Common myeloid progenitor, CD34-positive (primary cell): Measurements from ENCODE around the gene SLC23A3.
"Not testable (repeated sequence)": the region's sequence is repeated elsewhere in the genome, so short reads cannot be mapped to it uniquely, and the experiment has no call there.

ENCODE experiments used
- CTCF ChIA-PET: fragments of 350-600 bp; sonication (Branson Sonifier 250); formaldehyde crosslinking; loops from one replicate; lab custom pipeline; 2021; ENCODE audit warnings: antibody characterized with exemption; lab: Charles Lee
- POLR2A ChIA-PET: fragments of 350-600 bp; sonication (Branson Sonifier 250); formaldehyde crosslinking; loops from one replicate; lab custom pipeline; 2021; ENCODE audit warnings: antibody characterized with exemption; lab: Charles Lee
- DNase-seq, 3 donors: peaks; one replicate each; pipeline versions ENCODE4 v3.0.0 to v3.0.0-alpha.2; 2013
- H3K27ac ChIP-seq, 2 experiments: 1 replicate in 1 of 2; 2 replicates in 1 of 2; pipeline ENCODE4 v1.7.0; 2013; ENCODE audit warnings: inconsistent platforms in 2 of 2, low read length in 2 of 2, mild to moderate bottlenecking in 2 of 2, low read depth in 1 of 2, moderate library complexity in 1 of 2; ENCODE audit not compliant: severe bottlenecking in 2 of 2, insufficient read depth in 1 of 2, poor library complexity in 1 of 2
- H3K27me3 ChIP-seq, 5 experiments: replicated peaks in 2 of 5; 1 replicate in 3 of 5; 2 replicates in 2 of 5; pipeline versions ENCODE4 v1.6.1 to v1.7.0; 2013; ENCODE audit warnings: low read length in 4 of 5, mild to moderate bottlenecking in 2 of 5, moderate library complexity in 2 of 5, inconsistent platforms in 1 of 5; ENCODE audit not compliant: insufficient read depth in 5 of 5, control insufficient read depth in 4 of 5
- H3K36me3 ChIP-seq, 4 experiments: 1 replicate in 2 of 4; 2 replicates in 2 of 4; pipeline versions ENCODE4 v1.6.1 to v1.7.0; 2013; ENCODE audit warnings: low read length in 3 of 4, control low read depth in 1 of 4, mild to moderate bottlenecking in 1 of 4; ENCODE audit not compliant: control insufficient read depth in 4 of 4, insufficient read depth in 4 of 4
- H3K4me1 ChIP-seq, 4 experiments: 1 replicate in 3 of 4; 2 replicates in 1 of 4; pipeline versions ENCODE4 v1.6.1 to v1.7.1; 2013; ENCODE audit warnings: low read length in 3 of 4, mild to moderate bottlenecking in 3 of 4, control low read depth in 1 of 4, inconsistent platforms in 1 of 4, moderate library complexity in 1 of 4; ENCODE audit not compliant: control insufficient read depth in 4 of 4, insufficient read depth in 4 of 4; ENCODE audit errors: control extremely low read depth in 1 of 4
- H3K4me3 ChIP-seq, 7 experiments: 1 replicate in 4 of 7; 2 replicates in 3 of 7; pipeline versions ENCODE4 v1.5.1 to v1.7.0; 2013; ENCODE audit warnings: mild to moderate bottlenecking in 7 of 7, low read length in 6 of 7, moderate library complexity in 6 of 7, inconsistent platforms in 2 of 7, low read depth in 2 of 7, control low read depth in 1 of 7; ENCODE audit not compliant: insufficient read depth in 4 of 7, control insufficient read depth in 1 of 7; ENCODE audit errors: extremely low read depth in 1 of 7
- H3K9me3 ChIP-seq, 5 experiments: 1 replicate in 4 of 5; 2 replicates in 1 of 5; pipeline versions ENCODE4 v1.6.1 to v1.7.1; 2013; ENCODE audit warnings: low read length in 4 of 5, mild to moderate bottlenecking in 2 of 5, inconsistent platforms in 1 of 5, low read depth in 1 of 5, moderate library complexity in 1 of 5; ENCODE audit not compliant: control insufficient read depth in 4 of 5, insufficient read depth in 2 of 5; ENCODE audit errors: control extremely low read depth in 1 of 5
- WGBS: methylation state at CpG from one replicate; pipeline ENCODE4 v1.1.5; 2013; ENCODE audit not compliant: insufficient coverage; 5-methylcytosine and 5-hydroxymethylcytosine counted together

Gene SLC23A3

DNA sequence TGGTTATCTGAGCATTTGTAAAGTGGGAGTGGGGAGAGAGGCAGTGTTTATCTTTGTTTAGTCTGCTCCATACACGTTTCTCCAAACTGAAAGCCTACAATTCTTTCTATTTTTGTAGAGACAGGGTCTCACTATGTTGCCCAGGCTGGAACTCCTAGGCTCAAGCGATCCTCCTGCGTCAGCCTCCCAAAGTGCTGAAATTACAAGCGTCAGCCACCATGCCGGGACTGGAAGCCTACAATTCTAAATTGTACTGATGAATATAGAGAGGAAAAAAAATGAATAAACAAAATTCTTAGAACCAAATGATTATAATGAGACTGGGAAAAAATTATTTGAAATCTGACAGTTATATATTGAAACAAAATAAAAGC lies 35.3 kb upstream of the SLC23A3 start:
- peaks cover 0 to 22% (median 4%) of the 10 kb centered on the region in 4 experiments for H3K36me3 ChIP-seq
- H3K9me3 ChIP-seq, result no peaks in the 10 kb centered on the region
- CTCF ChIA-PET, result interaction anchor here (1.1 to 17.2 kb wide), 5 partner anchors 20 to 32 kb away, joined by 4 to 238 read pairs (median 4); partner anchors contain the start of genes CNPPD1 and SLC23A3
- no peak for DNase-seq
- no peaks in the 10 kb centered on the region for H3K27me3 ChIP-seq
- no peak overlapping the region for H3K27ac ChIP-seq
- H3K4me3 ChIP-seq, result no peak overlapping the region
- H3K4me1 ChIP-seq, result peaks cover 22 to 39% (median 38%) of the 10 kb centered on the region in 4 experiments
- WGBS, result 100% methylated on average over 3 of the region's 5 CpGs
- POLR2A ChIA-PET, result no interaction called here

DNA sequence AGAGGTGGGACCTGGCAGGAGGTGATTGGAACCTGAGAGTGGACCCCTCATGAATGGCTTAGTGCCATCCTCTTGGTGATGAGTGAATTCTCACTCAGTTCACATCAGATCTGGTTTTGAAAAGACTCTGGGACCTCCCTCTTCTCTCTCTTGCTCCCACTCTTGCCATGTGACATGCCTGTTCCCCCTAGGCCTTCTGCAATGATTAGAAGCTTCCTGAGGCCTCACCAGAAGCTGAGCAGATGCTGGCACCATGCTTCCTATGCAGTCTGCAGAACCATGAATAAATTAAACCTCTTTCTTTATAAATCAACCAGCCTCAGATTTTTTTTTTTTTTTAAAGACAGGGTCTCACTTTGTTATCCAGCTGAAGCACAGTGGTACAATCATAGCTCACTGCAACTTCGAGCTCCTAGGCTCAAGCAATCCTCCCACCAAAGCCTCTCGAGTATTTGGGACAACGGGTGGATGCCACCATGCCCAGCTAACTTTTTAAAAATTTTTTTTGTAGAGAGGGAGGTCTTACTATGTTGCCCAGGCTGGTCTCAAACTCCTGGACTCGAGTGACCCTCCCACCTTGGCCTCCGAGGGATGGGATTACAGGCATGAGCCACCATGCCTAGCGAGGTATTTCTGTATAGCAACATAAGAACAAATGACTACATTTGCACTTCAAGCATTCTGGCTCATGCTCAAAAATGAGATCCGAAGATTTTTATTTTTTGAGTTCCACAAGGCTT lies 34.8 kb upstream of the SLC23A3 start:
- no peaks in the 10 kb centered on the region for H3K27me3 ChIP-seq
- H3K4me3 ChIP-seq, result no peak overlapping the region
- H3K9me3 ChIP-seq, result no peaks in the 10 kb centered on the region
- ChIA-PET CTCF (interaction anchor here (0.7 to 2.6 kb wide), 8 partner anchors 9 to 33 kb away, joined by 3 to 7 read pairs (median 4); partner anchors contain the start of gene CNPPD1), POLR2A (interaction anchor here (0.7 kb wide), 1 partner anchor 28 kb away, joined by 3 read pairs; the partner anchor contains the start of gene CNPPD1)
- no peak overlapping the region for H3K27ac ChIP-seq
- WGBS, result 86% methylated on average over 3 of the region's 7 CpGs
- no peak for DNase-seq
- peaks cover 16 to 33% (median 32%) of the 10 kb centered on the region in 4 experiments for H3K4me1 ChIP-seq
- H3K36me3 ChIP-seq, result peaks cover 0 to 20% (median 4%) of the 10 kb centered on the region in 4 experiments

DNA sequence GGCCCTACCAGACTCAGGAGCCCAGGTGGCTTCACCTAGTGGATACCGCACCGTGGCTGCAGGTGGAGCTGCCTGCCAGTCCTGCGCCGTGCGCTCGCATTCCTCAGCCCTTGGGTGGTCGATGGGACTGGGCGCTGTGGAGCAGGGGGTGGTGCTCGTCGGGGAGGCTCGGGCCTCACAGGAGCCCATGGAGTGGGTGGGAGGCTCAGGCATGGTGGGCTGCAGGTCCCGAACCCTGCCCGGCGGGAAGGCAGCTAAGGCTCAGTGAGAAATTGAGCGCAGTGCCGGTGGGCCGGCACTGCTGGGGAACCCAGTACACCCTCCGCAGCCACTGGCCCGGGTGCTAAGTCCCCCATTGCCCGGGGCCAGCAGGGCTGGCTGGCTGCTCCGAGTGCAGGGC lies 31.5 kb upstream of the SLC23A3 start:
- H3K9me3 ChIP-seq, POLR2A ChIA-PET: not testable (repeated sequence)
- CTCF ChIA-PET, result interaction anchor here (0.7 to 3.2 kb wide), 4 partner anchors 18 to 47 kb away, joined by 3 to 13 read pairs (median 4); no protein-coding TSS in a partner anchor

DNA sequence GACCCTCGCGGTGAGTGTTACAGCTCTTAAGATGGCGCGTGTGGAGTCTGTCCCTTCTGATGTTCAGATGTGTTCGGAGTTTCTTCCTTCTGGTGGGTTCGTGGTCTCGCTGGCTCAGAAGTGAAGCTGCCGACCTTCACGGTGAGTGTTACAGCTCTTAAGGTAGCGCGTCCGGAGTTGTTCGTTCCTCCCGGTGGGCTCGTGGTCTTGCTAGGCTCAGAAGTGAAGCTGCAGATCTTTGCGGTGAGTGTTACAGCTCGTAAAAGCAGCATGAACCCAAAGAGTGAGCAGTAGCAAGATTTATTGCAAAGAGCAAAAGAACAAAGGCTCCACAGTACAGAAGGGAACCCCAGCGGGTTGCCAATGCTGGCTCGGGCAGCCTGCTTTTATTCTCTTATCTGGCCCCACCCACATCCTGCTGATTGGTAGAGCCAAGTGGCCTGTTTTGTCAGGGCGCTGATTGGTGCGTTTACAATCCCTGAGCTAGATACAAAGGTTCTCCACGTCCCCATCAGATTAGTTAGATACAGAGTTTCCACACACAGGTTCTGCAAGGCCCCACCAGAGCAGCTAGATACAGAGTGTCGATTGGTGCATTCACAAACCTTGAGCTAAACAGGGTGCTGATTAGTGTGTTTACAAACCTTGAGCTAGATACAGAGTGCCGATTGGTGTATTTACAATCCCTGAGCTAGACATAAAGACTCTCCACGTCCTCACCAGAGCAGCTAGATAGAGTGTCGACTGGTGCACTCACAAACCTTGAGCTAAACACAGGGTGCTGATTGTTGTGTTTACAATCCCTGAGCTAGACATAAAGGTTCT lies 30.9 kb upstream of the SLC23A3 start:
- DNase-seq, H3K4me3 ChIP-seq, H3K27me3 ChIP-seq, H3K9me3 ChIP-seq, H3K4me1 ChIP-seq, H3K27ac ChIP-seq, POLR2A ChIA-PET, H3K36me3 ChIP-seq: not testable (repeated sequence)
- CTCF ChIA-PET, result interaction anchor here (0.6 to 3.2 kb wide), 7 partner anchors 12 to 47 kb away, joined by 3 to 13 read pairs (median 4); partner anchors contain the start of gene CNPPD1
- 90% methylated on average over 22 of the region's 26 CpGs for WGBS

More for the DNA sequence above, 31.5 kb upstream of the SLC23A3 start:
- not testable (repeated sequence) for H3K27ac ChIP-seq, H3K27me3 ChIP-seq, H3K4me1 ChIP-seq, H3K4me3 ChIP-seq, DNase-seq, H3K36me3 ChIP-seq
- WGBS, result 79% methylated on average over 6 of the region's 21 CpGs

DNA sequence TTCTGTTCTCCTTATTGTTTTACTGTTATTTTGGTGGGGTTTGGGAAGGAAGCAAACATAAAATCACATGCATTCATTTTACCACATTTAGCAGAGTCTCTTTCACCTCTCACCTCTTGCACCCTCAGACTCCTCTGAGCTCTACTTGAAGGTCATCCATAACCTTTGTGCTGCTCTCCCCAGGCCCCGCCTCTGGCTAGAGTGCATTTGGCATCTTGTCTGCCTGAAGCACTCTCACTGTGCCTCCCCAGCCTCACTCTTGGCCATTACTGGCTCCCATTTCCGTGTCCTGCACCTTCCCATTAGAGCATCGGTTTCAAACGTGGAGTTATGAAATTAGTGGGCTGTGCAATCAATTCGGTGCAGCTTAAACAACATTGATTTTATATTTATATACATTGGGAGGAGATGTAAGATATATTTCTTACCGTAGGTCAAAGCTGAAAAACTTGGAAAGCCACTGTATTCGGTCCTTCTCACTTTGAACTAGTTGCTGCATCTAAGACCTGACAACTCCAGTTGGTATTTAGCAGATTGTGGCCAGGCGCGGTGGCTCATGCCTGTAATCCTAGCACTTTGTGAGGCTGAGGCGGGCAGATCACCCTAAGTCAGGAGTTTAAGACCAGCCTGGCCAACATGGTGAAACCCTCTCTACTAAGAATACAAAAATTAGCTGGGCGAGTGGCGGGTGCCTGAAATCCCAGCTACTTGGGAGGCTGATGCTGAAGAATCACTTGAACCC lies 29.8 kb upstream of the SLC23A3 start:
- Histone ChIP-seq H3K36me3 (no peaks in the 10 kb centered on the region), H3K4me1 (no peaks in the 10 kb centered on the region), H3K4me3 (no peak overlapping the region), H3K27ac (no peak overlapping the region), H3K27me3 (no peaks in the 10 kb centered on the region), H3K9me3 (no peaks in the 10 kb centered on the region)
- POLR2A ChIA-PET, result no interaction called here
- 97% methylated on average over 6 of the region's 12 CpGs for WGBS
- CTCF ChIA-PET, result interaction anchor here (0.7 to 3.2 kb wide), 7 partner anchors 9 to 36 kb away, joined by 3 to 13 read pairs (median 3); partner anchors contain the start of gene CNPPD1
- no peak for DNase-seq

DNA sequence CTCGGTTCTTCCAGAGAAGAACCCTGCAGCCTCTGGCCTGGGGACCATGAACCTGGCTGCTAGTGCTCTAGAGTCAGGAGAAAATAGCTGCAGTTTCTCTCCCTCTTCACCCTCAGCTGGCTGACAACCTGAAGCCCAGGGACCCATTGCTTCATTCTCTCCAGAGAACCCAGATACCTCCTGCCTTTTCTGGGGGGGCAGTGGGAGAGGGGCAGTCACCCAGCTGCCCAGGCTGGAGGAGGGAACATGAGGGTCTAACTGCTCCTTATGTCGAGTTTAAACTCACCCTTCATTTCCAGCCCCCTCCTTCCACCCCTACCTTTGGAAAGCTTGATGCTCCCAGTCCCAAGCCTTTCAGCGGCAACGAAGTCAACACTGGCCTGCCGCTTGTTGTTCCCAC lies 29.1 kb upstream of the SLC23A3 start:
- POLR2A ChIA-PET, result no interaction called here

More for the DNA sequence above, 29.1 kb upstream of the SLC23A3 start:
- H3K27me3 ChIP-seq, result no peaks in the 10 kb centered on the region
- H3K4me3 ChIP-seq, result no peak overlapping the region
- WGBS, result 89% methylated on average over 5 of the region's 5 CpGs
- no peak overlapping the region for H3K27ac ChIP-seq
- no peak for DNase-seq
- H3K36me3 ChIP-seq, result no peaks in the 10 kb centered on the region
- no peaks in the 10 kb centered on the region for H3K4me1 ChIP-seq
- CTCF ChIA-PET, result interaction anchor here (0.8 to 3.2 kb wide), 6 partner anchors 10 to 36 kb away, joined by 3 to 13 read pairs (median 4); partner anchors contain the start of gene CNPPD1
- no peaks in the 10 kb centered on the region for H3K9me3 ChIP-seq
